Activated T-helper 17 cell treated with anti-CD3 and anti-CD28 coated beads, Interleukin-2, amount 50 U/mL, for 72 hours (primary cell): ENCODE data around the gene SQSTM1. TPM values are rescaled to one million over a fixed set of nuclear protein-coding genes. Genes with fewer than 3 reads are reported as not detected.
"Not testable (repeated sequence)": the region's sequence is repeated elsewhere in the genome, so short reads cannot be mapped to it uniquely, and the experiment has no call there.

Source experiments
- ATAC-seq: fragments of 150-1000 bp; cut with Tn5 transposase; replicated peaks from 2 replicates; pipeline ENCODE4 v1.10.0; 2021; ENCODE audit warnings: mild to moderate bottlenecking, moderate library complexity
- H3K27ac Mint-ChIP-seq: one replicate; pipeline ENCODE4 v1.8.0; 2022; ENCODE audit warnings: mixed read lengths
- H3K27me3 Mint-ChIP-seq: one replicate; pipeline ENCODE4 v1.8.0; 2022; ENCODE audit warnings: mixed read lengths
- H3K36me3 Mint-ChIP-seq: one replicate; pipeline ENCODE4 v1.8.0; 2022; ENCODE audit warnings: low read depth, mild to moderate bottlenecking, mixed read lengths
- H3K4me1 Mint-ChIP-seq: one replicate; pipeline ENCODE4 v1.8.0; 2022; ENCODE audit warnings: mixed read lengths
- H3K4me3 Mint-ChIP-seq: one replicate; pipeline ENCODE4 v1.8.0; 2022; ENCODE audit warnings: mild to moderate bottlenecking, mixed read lengths
- H3K9me3 Mint-ChIP-seq: one replicate; pipeline ENCODE4 v1.8.0; 2022; ENCODE audit warnings: mixed read lengths
- total RNA-seq, 2 donors: library from RNA; stranded (reverse); gene quantifications; one replicate each; pipeline ENCODE4 v1.2.3, GENCODE V29; 2022

The SQSTM1 gene
- total RNA-seq, 2 donors from 2014 or later: 130 to 188 TPM

DNA sequence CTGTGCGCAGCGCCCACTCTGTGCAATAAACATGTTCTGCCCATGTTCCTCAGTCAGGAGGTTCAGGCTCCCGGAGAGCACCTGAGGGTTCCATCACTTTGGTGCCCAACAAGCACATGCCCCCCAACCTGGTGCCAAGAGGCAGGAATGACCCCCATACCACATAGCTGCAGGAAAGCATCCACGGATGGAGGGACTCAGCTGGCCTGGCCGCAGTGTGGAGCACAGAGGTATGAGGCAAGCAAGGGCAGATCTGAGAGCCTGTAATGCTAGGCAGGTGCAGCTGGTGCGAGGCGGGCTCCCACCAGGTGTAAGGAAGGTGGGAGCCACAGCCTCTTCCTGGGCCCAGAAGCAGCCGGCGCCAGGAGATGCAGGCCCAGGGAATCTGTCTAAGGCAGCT is 42.2 kb downstream of the SQSTM1 start:
- ATAC-seq: no peak
- no peak overlapping the region for H3K27ac Mint-ChIP-seq
- no peak overlapping the region for H3K4me3 Mint-ChIP-seq
- no peaks in the 10 kb centered on the region for H3K9me3 Mint-ChIP-seq
- H3K27me3 Mint-ChIP-seq: no peaks in the 10 kb centered on the region
- peaks cover 42% of the 10 kb centered on the region for H3K36me3 Mint-ChIP-seq
- H3K4me1 Mint-ChIP-seq: peaks cover 3% of the 10 kb centered on the region

GRCh38 chr5:179863449-179864085 is 42.9 kb downstream of the SQSTM1 start:
- Mint-ChIP-seq H3K27ac (no peak overlapping the region), H3K4me1 (no peaks in the 10 kb centered on the region), H3K27me3 (no peaks in the 10 kb centered on the region), H3K4me3 (no peak overlapping the region), H3K9me3 (no peaks in the 10 kb centered on the region), H3K36me3 (peaks cover 48% of the 10 kb centered on the region)
- no peak for ATAC-seq

DNA sequence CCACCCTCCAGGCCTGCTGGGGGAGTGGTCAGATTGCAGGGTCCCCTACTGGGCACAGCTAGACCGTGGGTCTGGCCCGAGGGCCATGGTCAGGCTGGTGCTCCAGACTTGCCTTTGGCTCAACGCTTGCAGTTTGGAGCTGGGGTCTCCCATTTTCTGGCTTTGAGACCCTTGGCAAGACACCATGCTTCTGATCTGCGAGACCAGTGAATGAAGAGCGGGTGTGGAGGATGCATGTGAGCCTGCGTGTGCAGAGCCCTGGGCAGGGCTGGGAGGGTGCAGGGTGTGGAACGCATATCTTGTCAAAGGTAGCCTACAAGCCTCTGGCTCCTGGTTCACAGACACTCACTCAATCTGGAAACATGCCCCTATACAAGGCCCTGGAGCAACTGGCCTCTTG is 44.0 kb downstream of the SQSTM1 start:
- Mint-ChIP-seq H3K9me3 (no peaks in the 10 kb centered on the region), H3K27me3 (no peaks in the 10 kb centered on the region), H3K36me3 (peaks cover 50% of the 10 kb centered on the region), H3K4me1 (no peaks in the 10 kb centered on the region), H3K4me3 (no peak overlapping the region), H3K27ac (no peak overlapping the region)
- no peak for ATAC-seq

GRCh38 chr5:179865491-179866240 is 45.0 kb downstream of the SQSTM1 start:
- Mint-ChIP-seq H3K4me3 (no peak overlapping the region), H3K27ac (no peak overlapping the region), H3K9me3 (no peaks in the 10 kb centered on the region), H3K27me3 (no peaks in the 10 kb centered on the region), H3K4me1 (no peaks in the 10 kb centered on the region), H3K36me3 (peaks cover 52% of the 10 kb centered on the region)
- no peak for ATAC-seq

DNA sequence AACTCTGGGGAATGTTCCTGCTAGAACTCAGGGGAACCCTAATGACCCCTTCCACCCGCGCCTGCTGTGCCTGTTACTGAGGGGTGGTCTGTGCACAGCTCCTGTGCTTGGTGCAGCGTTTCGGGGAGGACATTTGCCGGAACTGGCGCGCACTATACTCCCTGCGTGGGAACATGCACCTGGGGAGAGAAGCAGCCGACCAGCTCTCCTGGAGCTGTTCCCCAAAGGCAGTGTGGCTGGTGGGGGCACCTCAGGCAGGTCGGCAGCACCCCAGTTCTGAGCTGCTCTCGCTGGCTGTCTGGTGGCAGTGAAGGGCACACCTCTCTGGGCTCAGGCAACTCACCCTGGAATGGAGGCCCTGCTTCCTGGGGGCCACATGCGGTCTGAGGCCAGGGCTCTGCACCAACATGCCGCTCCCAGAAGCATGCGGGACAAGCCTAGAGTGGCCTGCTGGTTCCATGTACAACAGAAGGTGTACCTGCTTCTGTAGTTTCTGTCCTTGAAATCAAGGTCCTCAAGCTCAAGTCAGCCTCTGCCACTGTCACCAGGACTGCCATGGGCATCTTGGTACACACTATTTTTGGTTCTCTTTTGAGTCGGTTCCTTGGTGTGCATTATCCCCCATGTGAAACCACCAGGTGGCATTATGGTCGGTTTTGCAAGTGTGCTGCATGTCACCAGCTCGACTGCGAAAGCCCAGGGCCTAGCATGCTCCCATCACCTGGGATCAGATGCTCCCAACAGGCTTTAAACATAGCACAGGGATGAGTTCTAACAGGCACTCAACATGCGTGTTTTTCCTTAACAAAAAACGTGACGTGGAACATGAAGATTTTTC is 45.8 kb downstream of the SQSTM1 start:
- Mint-ChIP-seq H3K36me3 (peaks cover 56% of the 10 kb centered on the region), H3K27ac (no peak overlapping the region), H3K9me3 (no peaks in the 10 kb centered on the region), H3K4me1 (no peaks in the 10 kb centered on the region), H3K27me3 (no peaks in the 10 kb centered on the region), H3K4me3 (no peak overlapping the region)
- peak; percentile 68 for ATAC-seq

DNA sequence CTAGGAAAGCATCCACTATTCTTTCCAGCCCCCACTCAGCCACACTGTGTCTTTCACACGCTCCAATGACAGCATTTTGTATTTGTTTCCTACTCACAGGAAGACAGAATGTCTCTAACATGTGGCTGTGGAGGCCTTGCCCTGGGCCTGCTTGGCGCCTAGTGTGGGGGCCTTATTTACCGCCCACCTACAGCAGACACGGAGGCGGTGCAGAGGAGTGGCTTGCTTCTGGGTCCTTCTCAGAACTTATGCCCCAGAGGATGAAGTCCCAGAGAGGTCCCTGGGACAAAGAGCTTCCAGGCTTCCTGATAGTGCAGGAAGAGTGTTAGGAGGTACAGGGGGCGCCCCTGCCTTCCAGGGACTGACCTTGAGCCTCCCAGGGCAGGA is 46.4 kb downstream of the SQSTM1 start:
- ATAC-seq: no peak
- Mint-ChIP-seq H3K9me3 (no peaks in the 10 kb centered on the region), H3K4me1 (no peaks in the 10 kb centered on the region), H3K36me3 (peaks cover 56% of the 10 kb centered on the region), H3K27me3 (no peaks in the 10 kb centered on the region), H3K27ac (no peak overlapping the region), H3K4me3 (no peak overlapping the region)

GRCh38 chr5:179867476-179867875 is 46.8 kb downstream of the SQSTM1 start:
- H3K4me3 Mint-ChIP-seq: no peak overlapping the region
- H3K9me3 Mint-ChIP-seq: no peaks in the 10 kb centered on the region
- H3K27ac Mint-ChIP-seq: no peak overlapping the region
- peaks cover 54% of the 10 kb centered on the region for H3K36me3 Mint-ChIP-seq
- no peaks in the 10 kb centered on the region for H3K4me1 Mint-ChIP-seq
- ATAC-seq: no peak
- no peaks in the 10 kb centered on the region for H3K27me3 Mint-ChIP-seq

- ATAC-seq: no peak
- Mint-ChIP-seq H3K27me3 (no peaks in the 10 kb centered on the region), H3K9me3 (no peaks in the 10 kb centered on the region), H3K36me3 (peaks cover 44% of the 10 kb centered on the region), H3K4me3 (no peak overlapping the region), H3K27ac (peak overlapping the region; percentile 28), H3K4me1 (no peaks in the 10 kb centered on the region)
These were observed 47.8 kb downstream of the SQSTM1 start for GRCh38 chr5:179868541-179868940.

DNA sequence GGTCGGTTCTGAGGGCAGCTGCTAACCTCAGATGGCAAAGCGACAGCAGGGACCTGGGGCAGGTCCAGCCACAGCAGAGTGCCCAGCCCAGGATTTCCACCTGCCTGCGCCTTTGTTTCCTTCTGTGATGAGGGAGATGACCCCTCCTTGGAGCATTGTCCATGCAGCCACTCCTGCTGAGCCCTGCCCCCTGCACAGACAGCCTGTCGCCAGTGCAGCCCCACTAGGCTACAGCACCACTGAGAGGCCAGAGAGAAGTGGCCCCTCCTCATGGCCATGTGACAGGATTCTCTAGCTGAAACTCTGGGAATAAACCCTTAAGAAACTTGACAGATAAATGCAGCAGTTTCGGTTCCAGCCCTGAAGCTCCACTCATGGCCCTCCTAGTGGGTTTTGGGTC is 48.4 kb downstream of the SQSTM1 start:
- no peak for ATAC-seq
- H3K27ac Mint-ChIP-seq: no peak overlapping the region
- no peaks in the 10 kb centered on the region for H3K27me3 Mint-ChIP-seq
- H3K36me3 Mint-ChIP-seq: peaks cover 44% of the 10 kb centered on the region
- H3K9me3 Mint-ChIP-seq: no peaks in the 10 kb centered on the region
- no peaks in the 10 kb centered on the region for H3K4me1 Mint-ChIP-seq
- H3K4me3 Mint-ChIP-seq: no peak overlapping the region

GRCh38 chr5:179869641-179870402 is 49.1 kb downstream of the SQSTM1 start:
- Mint-ChIP-seq H3K27me3 (no peaks in the 10 kb centered on the region), H3K36me3 (peaks cover 44% of the 10 kb centered on the region), H3K9me3 (no peaks in the 10 kb centered on the region), H3K4me1 (no peaks in the 10 kb centered on the region), H3K4me3 (no peak overlapping the region), H3K27ac (no peak overlapping the region)
- ATAC-seq: no peak

GRCh38 chr5:179870403-179870903 is 49.7 kb downstream of the SQSTM1 start:
- Mint-ChIP-seq H3K4me1 (no peaks in the 10 kb centered on the region), H3K36me3 (peaks cover 44% of the 10 kb centered on the region), H3K4me3 (no peak overlapping the region), H3K27me3 (no peaks in the 10 kb centered on the region), H3K9me3 (no peaks in the 10 kb centered on the region), H3K27ac (peak overlapping the region; percentile 54)
- peak; percentile 29 for ATAC-seq

DNA sequence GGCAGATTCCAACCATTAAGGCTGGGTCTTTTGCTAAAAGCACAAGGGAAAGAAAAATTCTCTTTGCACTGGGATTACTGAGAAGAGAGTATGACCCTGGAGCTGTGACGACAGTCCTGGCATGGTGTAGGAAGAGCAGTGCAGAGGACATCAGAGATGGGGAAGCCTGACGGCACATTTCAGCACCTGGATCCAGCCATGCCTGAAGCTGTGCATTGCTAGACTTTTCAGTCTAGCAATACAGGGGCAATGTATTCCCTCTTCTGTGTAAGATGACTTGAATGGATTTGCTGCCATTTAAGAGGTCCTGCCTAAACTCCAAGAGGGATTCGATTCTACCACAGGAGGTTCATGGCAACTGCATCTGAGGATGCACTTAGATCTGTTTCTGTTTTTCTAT is 50.2 kb downstream of the SQSTM1 start:
- no peak overlapping the region for H3K4me3 Mint-ChIP-seq
- no peaks in the 10 kb centered on the region for H3K4me1 Mint-ChIP-seq
- H3K36me3 Mint-ChIP-seq: peaks cover 46% of the 10 kb centered on the region
- no peak for ATAC-seq
- H3K9me3 Mint-ChIP-seq: no peaks in the 10 kb centered on the region
- peak overlapping the region; percentile 54 for H3K27ac Mint-ChIP-seq
- H3K27me3 Mint-ChIP-seq: no peaks in the 10 kb centered on the region

- H3K4me1 Mint-ChIP-seq, H3K27me3 Mint-ChIP-seq, H3K9me3 Mint-ChIP-seq, H3K4me3 Mint-ChIP-seq, ATAC-seq, H3K27ac Mint-ChIP-seq: not testable (repeated sequence)
- peaks cover 52% of the 10 kb centered on the region for H3K36me3 Mint-ChIP-seq
These were observed 50.8 kb downstream of the SQSTM1 start for GRCh38 chr5:179871533-179871932.
